PC-3 (cell line): ENCODE results near the gene BRD4.

Experiments used
- CTCF ChIP-seq: fragments of 300-600 bp; sonication (generic); conservative IDR thresholded peaks from 2 replicates; pipeline ENCODE4 v1.5.1; 2017; ENCODE audit warnings: antibody characterized with exemption, low read depth, mild to moderate bottlenecking, low read length
- EZH2 ChIP-seq: fragments of 300-600 bp; sonication (generic); IDR thresholded peaks from one replicate; pipeline ENCODE4 v1.6.1; 2017; ENCODE audit warnings: antibody characterized with exemption, mild to moderate bottlenecking, low read length; ENCODE audit not compliant: unreplicated experiment

GRCh38 chr19:15331419-15332310 is 674 bp downstream of the BRD4 start:
- TF ChIP-seq CTCF (no peak), EZH2 (no peak)
